HG03103 (cell line): Measurements from ENCODE around the gene C1GALT1.
A peak's percentile ranks its signal among the peaks of the same experiment; 100 is the strongest.
"Not testable (repeated sequence)": the region's sequence is repeated elsewhere in the genome, so short reads cannot be mapped to it uniquely, and the experiment has no call there.

Experiments used
- ATAC-seq: cut with Tn5 transposase; IDR thresholded peaks from one replicate; pipeline ENCODE4 v1.9.1; 2021; ENCODE audit warnings: low read depth; ENCODE audit not compliant: unreplicated experiment

C1GALT1 gene

DNA sequence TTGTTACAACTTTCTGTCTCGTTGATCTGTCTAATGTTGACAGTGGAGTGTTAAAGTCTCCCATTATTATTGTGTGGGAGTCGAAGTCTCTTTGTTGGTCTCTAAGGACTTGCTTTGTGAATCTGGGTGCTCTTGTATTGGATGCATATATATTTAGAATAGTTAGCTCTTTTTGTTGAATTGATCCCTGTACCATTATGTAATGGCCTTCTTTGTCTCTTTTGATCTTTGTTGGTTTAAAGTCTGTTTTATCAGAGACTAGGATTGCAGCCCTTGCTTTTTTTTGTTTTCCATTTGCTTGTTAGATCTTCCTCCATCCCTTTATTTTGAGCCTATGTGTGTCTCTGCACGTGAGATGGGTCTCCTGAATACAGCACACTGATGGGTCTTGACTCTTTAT lies 17.2 kb downstream of the C1GALT1 start:
- not testable (repeated sequence) for ATAC-seq

DNA sequence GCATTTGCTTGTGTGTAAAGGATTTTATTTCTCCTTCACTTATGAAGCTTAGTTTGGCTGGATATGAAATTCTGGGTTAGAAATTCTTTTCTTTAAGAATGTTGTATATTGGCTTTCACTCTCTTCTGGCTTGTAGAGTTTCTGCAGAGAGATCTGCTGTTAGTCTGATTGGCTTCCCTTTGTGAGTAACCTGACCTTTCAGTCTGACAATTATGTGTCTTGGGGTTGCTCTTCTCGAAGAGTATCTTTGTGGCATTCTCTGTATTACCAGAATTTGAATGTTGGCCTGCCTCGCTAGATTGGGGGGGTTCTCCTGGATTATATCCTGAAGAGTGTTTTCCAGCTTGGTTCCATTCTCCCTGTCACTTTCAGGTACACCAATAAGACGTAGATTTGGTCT lies 17.9 kb downstream of the C1GALT1 start:
- not testable (repeated sequence) for ATAC-seq

DNA sequence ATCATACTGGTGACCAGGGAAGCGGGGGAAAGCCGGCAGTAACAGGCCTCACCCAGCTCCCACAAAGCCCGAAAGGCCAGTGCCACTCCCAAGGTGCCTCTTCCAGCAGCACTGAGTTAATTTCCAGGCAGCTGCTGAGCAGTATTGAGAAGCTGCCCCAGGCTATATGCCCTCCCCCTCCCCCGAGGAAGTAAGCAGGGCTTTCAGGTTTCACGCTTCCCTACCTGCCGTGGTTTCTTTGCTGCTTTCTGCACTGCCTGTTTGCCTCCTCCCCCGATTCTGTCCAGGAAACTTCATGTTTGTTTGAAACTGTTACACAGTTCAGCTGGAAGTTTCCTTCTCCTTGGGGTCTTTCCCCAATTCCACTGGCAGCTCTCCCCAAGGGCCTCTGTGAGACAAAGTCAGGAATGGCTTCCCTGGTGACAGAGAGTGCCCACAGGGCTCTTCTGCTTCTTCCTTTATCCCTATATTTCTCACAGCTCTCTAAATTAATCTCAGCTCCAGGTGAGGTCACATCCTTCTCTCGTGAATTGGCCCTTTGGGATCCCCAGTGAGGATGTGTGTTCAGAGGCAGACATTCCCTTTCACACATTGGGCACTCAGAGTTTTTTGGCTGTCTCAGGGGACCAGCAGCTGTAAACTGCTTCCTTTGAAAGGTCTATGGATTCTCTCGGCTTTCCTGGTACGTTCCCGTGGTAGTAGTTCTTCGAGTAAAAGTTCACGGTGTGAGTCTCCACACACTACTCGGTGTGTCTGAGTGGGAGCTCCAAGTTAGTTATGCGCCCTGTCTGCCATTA lies 19.4 kb downstream of the C1GALT1 start:
- peak; percentile 99 for ATAC-seq

DNA sequence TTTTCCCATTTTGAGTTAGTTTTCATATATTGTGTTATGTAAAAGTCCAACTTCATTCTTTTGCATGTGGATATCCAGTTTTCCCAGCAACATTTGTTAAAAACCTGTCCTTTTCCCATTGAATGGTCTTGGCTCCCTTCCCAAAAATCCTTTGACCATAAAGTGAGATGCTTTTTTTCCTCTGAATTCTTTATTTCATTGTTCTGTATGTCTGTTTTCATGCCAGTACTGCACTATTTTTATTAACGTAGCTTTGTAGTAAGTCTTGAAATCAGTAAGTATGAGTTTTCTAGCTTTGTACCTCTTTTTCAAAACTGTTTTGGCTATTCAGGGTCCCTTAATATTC lies 20.0 kb downstream of the C1GALT1 start:
- no peak for ATAC-seq

DNA sequence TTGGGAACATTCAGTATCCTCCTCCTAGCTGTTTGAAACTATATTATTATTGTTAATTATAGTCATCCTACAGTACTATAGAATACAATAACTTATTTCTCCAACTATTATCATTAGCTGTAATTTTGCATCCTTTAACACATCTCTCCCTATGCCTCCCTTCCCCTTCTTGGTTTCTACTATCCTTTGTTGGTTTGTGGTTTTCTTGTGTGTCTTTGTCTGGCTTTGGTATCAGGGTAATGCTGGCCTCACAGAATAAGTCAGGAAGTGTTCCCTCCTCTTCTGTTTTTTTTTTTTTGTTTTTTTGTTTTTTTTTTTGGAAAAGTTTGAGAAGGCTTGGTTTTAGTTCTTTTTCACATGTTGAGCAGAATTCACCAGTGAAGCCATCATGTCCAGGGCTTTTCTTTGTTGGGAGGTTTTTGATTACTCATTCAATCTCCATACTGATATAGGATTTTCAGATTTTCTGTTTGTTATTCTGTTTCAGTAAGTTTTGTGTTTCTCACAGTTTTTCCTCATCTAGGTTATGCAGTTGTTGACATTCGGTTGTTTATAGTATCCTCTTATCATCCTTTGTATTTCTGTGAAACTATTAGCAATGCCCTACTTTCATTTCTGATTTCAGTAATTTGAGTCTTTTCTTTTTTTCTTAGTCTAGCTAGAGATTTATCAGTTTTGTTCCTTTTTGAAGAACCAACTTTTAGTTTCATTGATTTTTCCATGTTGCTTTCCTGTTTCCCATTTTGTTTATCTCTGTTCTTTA lies 21.6 kb downstream of the C1GALT1 start:
- ATAC-seq: no peak

DNA sequence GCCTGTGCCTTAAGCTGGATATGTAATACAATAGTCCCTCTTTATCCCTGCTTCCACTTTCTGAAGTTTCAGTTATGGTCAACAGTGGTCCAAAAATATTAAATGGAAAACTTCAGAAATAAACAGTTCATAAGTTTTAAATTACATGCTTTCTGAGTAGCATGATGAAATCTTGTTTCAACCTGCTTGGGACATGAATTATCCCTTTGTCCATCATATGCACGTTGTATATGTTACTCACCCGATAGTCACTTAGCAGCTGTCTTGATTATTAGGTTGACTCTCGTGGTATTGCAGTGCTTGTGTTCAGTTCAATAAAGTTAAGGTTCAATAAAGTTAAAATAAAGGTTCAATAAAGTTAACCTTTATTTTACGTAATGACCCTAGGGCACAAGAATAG lies 25.5 kb downstream of the C1GALT1 start:
- no peak for ATAC-seq

DNA sequence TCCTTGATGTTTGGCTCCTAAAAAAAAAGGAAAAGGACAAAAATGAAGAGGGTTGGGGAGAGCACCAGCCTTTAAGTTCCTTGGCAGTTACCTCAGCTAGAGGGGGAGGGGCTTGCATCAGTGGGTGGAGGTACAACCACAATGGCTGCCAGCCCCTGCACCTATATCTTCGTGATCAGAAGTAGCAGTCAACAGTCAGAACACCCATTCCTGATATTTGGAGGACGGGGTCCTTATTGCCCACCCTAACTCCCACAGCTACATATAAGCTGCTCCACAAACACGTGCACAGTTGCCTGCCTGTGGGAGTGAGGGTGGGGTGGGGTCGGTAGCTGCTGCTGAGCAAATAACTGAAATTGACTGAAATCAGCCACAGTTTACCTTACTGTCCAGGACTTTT lies 26.2 kb downstream of the C1GALT1 start:
- no peak for ATAC-seq

DNA sequence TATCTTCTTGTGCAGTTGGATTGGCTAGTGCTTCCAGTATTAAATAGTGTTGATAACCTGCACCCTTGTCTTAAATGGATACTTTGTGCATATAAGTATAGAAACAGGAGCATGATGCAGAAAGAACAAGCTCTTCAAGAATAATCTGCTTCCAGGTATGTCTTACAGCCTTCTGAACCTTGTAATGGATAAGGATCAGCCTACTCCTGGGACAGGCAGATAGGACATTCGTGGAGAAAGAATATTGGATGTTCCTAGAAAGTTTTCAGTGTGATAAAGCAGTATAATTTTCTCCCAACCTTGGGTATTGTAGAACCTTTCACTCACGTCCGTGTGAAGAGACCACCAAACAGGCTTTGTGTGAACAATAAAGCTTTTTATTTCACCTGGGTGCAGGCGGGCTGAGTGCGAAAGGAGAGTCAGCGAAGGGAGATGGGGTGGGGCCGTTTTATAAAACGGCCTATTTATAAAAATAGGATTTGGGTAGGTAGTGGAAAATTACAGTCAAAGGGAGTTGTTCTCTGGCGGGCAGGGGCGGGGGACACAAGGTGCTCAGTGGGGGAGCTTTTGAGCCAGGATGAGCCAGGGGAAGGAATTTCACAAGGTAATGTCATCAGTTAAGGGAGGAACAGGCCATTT lies 27.2 kb downstream of the C1GALT1 start:
- ATAC-seq: no peak

DNA sequence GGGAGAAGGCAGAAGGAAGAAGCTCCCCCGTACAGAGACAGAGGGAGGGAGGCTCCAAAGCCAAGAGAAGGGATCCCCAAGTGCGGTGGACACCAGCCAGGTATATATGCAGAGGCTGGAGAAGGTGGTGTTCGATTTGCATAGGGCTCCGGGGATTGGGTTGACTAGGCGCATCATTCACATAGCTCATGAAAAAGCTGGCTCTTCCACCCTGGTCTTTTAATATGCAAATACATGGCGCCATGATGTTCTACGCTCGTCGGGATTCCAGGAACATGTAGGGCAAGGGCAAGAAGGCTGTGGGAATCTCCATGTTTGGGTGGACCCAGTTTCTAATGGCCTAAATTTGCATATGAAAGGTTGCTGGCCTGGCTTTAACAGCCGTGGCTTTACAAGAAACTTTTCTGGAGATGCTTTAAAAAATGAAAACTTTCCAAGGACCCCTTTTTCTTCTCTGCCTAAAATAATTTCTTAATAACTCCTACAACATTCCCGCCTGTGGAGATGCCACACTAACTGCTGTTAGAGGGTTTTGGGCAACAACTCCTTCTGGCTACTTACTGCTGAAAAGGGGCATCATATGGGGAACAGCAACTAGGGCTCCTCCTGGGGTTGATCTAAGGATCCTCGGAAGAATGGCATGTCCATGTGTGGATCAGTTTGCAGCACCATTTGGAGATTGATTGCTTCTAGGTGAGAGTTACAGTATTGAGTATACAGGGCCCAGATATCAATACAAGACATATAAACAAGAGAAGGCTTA lies 28.3 kb downstream of the C1GALT1 start:
- ATAC-seq: no peak

DNA sequence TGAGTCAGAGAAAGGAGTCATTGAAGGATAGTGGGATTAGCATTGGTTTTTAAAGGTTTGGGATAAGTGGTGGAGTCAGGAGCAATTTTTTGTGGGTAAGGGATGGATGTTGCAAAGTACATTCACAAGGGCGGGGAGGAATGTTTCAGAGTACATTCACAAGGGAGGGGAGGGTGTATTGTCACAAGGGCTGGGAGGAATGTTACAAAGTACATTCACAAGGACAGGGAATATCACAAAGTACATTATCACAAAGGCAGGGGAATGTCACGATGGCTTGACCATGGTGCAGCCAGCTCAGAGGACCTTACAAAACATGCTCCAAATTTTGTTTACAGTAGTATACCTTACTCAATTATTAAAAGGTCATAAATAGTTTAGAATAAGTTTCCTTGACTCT lies 30.3 kb downstream of the C1GALT1 start:
- ATAC-seq: no peak

DNA sequence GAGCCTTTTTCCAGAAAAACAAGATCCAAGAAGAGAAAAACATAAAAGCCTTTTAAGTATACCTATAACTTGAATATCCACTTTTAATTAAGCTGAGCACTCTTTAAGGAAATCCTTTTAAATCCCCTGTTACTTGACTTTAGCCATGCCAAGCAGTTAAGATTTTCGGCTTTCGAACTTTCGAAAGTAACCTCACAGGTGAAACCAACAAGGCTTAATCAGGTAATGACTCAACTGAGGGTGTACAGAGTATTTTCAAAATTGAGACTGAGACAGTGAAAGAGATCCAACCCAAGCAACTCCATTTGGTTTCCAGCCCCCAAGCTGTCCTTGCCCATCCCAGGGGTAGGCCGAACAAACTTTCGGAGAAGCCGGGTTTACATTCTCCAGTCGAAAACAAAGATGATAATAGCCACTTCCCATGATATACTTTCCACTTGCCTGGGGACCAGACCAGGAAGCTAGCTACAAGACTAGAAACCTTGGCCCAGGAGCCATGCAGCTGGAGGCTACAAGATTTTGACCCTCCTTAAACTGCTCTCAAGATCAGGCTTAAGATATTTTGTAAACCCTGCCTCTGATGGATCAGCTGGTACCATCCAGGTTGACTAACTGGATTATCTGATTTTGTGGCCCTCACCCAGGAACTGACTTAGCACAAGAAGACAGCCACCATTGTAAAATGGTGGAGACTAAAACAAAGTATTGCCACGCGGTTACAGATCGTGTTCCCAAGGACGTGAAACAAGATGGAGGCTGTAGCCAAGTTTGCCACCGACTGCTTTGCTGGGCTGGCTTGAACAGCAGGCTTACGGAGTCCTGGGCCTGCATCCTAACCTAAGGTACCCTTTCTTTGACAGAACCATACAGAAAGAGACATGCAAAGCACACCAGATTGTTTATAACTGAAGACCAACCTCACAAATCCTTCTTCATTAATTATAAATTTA lies 32.3 kb downstream of the C1GALT1 start:
- no peak for ATAC-seq

DNA sequence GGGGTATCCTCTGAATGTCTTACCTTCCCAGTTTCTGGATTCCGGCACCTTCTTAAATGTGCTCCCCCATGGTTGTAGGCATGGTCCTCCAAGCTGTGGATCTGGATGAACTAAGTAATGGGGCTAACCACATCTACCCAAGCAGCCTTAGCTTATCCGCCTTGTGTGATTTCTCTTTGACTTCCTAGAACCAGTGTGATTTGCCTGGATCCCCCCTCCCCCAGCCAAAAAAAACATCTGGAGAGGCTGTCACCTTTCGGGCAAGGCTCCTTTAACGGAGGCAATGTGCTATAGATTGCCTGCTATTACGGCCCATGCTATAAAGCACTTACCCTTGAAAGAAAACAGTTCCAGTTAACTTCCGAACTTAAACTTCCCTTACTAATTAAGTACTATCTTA lies 33.9 kb downstream of the C1GALT1 start:
- no peak for ATAC-seq

DNA sequence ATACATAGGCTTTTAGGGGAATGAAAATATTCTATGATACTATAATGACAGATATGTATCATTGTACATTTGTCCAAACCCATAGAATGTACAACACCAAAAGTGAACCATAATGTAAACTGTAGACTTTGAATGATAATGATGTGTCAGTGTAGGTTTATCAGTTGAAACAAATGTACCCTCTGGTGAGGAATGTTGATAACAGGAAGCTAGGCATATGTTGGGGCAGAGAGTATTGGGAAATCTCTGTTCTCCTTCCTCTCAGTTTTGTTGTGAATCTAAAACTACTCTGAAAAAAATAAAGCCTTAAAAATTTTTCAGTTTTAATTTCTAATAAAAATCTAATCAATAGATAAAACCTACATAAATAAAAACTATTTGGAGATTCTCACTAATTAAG lies 36.9 kb downstream of the C1GALT1 start:
- no peak for ATAC-seq

DNA sequence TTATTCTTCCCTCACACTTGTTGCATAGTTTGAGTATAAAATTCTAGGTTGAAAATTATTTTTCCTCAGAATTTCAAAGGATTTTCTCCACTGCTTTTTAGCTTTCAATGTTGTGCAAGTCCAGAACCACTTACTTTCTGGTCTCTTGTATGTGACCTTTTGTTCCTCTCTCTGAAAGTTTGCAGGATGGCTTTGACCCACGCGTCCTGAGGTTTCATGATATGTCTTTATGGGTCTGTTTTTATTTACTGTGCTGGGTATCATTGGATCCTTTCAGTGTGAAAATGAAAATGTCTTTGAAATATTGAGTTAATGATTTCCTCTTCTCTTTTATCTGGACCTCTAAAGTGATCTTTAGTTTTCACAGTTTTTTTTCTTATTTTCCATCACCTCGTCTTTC lies 38.5 kb downstream of the C1GALT1 start:
- ATAC-seq: no peak

DNA sequence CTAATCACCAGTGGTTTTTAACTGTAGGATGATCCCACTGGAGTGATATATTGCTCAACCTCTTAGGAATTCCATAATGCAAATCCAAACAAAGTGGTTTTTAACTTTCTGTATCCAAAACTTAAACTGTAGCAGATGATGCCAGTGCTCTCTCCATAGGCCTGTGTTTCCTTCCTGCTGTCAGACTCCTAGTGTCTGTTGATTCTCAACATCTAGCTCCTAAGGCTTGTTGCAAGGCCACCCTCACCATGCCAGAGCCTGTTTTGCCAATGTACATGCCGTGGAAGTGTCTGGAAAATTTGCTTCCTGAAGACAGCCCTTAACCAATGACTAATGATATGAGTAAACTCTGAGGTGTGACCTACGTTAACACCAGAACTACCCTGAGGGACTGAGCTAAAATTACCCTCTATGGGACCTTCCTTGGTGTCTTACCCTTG lies 39.3 kb downstream of the C1GALT1 start:
- no peak for ATAC-seq

DNA sequence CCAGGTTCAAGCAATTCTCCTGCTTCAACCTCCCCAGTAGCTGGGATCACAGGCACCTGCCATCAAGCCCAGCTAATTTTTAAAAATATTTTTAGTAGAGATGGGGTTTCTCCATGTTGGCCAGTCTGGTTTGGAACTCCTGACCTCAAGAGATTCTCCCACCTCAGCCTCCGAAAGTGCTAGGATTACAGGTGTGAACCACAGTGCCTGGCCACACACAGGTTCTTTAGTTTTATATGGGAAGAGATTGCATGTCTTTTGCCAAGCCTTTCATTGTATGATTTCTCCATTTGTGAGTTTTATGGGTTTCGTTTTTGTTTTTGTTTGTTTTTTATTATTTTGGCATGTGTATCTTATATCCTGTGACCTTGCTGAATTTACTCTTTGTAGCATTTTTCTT lies 40.9 kb downstream of the C1GALT1 start:
- no peak for ATAC-seq

DNA sequence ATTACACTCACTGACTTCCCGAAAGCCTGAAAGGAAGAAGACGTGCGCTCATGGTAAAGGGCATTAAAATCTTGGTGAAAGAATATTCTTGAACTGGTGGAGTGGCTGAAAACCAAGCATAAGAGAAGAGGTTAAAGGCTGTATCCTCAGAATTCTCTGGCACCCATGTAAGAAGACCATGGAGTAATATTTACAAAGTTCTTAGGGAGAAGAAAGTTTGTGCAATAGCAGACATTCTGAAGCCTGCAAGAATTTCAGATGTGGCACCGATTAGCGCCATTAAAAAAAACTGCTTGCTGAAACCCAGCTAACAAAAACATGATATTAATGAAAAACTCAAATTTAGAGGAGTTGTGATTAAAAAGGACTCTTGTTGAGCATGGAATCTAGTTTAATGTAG lies 44.1 kb downstream of the C1GALT1 start:
- ATAC-seq: no peak

DNA sequence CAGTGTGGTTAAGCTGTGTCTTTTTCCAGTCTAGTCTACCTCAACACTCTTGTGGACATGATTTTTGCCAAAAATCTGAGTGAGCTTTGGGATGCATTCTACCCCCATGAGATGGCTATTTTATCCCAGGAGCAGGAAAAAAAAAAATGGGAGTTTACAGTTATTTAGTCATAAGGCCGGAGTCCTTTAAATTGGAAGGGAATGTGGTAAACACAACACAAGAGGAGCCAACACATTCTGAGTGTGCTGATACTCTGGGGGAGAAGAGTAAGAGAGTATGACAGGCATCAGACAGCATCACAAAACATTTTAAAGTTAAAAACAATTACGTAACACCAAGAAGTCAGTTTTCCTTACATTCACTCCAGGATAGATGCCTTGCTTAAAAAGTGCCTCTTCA lies 46.1 kb downstream of the C1GALT1 start:
- ATAC-seq: no peak

DNA sequence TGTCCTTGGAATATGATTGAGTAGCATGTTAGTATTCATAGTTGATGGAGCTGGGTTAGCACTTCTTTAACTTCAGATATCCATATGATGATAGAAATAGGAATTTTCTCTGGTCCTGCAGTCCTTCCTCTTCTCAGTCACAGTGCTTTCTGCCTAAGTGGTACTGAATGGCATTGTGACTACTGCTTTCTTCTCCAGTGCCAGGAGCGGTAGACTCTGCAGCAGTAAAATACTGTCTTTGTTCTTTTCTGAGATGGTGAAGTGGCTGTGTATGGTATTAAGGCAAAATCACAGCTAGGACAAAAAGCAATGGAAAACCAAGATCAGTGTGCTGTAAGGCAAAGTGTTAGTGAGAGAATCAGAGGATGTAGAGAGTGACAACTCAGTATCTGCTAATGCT lies 46.6 kb downstream of the C1GALT1 start:
- no peak for ATAC-seq

DNA sequence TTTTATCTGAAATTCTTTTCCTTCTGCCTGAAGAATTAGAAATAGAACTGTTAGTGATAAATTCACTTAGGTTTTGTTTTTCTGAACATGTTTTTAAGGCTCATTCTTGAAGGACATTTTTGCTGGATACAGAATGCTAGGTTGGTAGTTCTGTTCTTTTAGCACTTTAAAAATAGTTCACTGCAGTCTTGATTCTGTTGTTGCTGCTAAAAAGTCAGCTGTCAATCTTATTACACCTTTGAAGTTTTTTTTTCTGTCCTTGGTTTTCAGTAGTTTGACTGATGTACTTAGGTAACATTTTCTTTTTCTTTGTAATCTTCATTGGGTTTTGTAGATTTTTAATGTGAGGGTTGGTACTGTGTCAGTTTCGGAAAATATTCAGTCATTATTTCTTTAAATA lies 48.7 kb downstream of the C1GALT1 start:
- ATAC-seq: no peak
